Astrocyte (in vitro differentiated cells and primary cell): ENCODE data around the gene ZBP1. TPM values are rescaled to one million over a fixed set of nuclear protein-coding genes. Genes with fewer than 3 reads are reported as not detected.

Experiments
- DNase-seq: peaks from one replicate; pipeline ENCODE4 v3.0.0-alpha.2; 2010; ENCODE audit warnings: low read depth
- FAIRE-seq: peaks from 2 replicates; lab custom pipeline; 2011; peaks lifted over from hg19 to GRCh38; lab: Jason Lieb, UNC
- H2AFZ ChIP-seq: 2 replicates; pipeline ENCODE4 v1.6.0; 2012; ENCODE audit warnings: low read depth, low read length, inconsistent platforms
- H3K27ac ChIP-seq: 2 replicates; pipeline ENCODE4 v1.5.1; 2011; ENCODE audit warnings: low read depth, low read length, inconsistent platforms
- H3K27me3 ChIP-seq: 2 replicates; pipeline ENCODE4 v1.6.0; 2011; ENCODE audit warnings: low read length, inconsistent platforms; ENCODE audit not compliant: insufficient read depth
- H3K36me3 ChIP-seq: 2 replicates; pipeline ENCODE4 v1.5.1; 2011; ENCODE audit warnings: low read length, inconsistent platforms; ENCODE audit not compliant: insufficient read depth
- H3K4me1 ChIP-seq: 2 replicates; pipeline ENCODE4 v1.5.1; 2011; ENCODE audit warnings: low read length, inconsistent platforms; ENCODE audit not compliant: insufficient read depth
- H3K4me2 ChIP-seq: 2 replicates; pipeline ENCODE4 v1.6.0; 2012; ENCODE audit warnings: low read length, inconsistent platforms
- H3K4me3 ChIP-seq: 2 replicates; pipeline ENCODE4 v1.5.1; 2011; ENCODE audit warnings: low read depth, mild to moderate bottlenecking, low read length, inconsistent platforms; ENCODE audit not compliant: insufficient read depth
- H3K79me2 ChIP-seq: 2 replicates; pipeline ENCODE4 v1.6.0; 2012; ENCODE audit warnings: mild to moderate bottlenecking, low read length, inconsistent platforms; ENCODE audit not compliant: insufficient read depth
- H3K9ac ChIP-seq: 2 replicates; pipeline ENCODE4 v1.6.0; 2012; ENCODE audit warnings: mild to moderate bottlenecking, low read length, inconsistent platforms
- H3K9me3 ChIP-seq: 2 replicates; pipeline ENCODE4 v1.5.1; 2012; ENCODE audit warnings: low read depth, mild to moderate bottlenecking, low read length, inconsistent platforms; ENCODE audit not compliant: insufficient read depth
- H4K20me1 ChIP-seq: 2 replicates; pipeline ENCODE4 v1.6.0; 2012; ENCODE audit warnings: low read length, inconsistent platforms; ENCODE audit not compliant: insufficient read depth
- H3K27ac Mint-ChIP-seq: one replicate; pipeline ENCODE4 v1.8.0; 2021; ENCODE audit warnings: mild to moderate bottlenecking, mixed read lengths; ENCODE audit not compliant: unreplicated experiment
- H3K27me3 Mint-ChIP-seq: one replicate; pipeline ENCODE4 v1.8.0; 2021; ENCODE audit warnings: low read depth, mixed read lengths; ENCODE audit not compliant: unreplicated experiment
- H3K36me3 Mint-ChIP-seq: one replicate; pipeline ENCODE4 v1.8.0; 2021; ENCODE audit warnings: low read depth, mixed read lengths; ENCODE audit not compliant: unreplicated experiment
- H3K4me1 Mint-ChIP-seq: one replicate; pipeline ENCODE4 v1.8.0; 2021; ENCODE audit warnings: low read depth, mixed read lengths; ENCODE audit not compliant: unreplicated experiment
- H3K4me3 Mint-ChIP-seq: one replicate; pipeline ENCODE4 v1.8.0; 2021; ENCODE audit warnings: mild to moderate bottlenecking, moderate library complexity, mixed read lengths; ENCODE audit not compliant: unreplicated experiment
- H3K9me3 Mint-ChIP-seq: one replicate; pipeline ENCODE4 v1.8.0; 2021; ENCODE audit warnings: mild to moderate bottlenecking, mixed read lengths; ENCODE audit not compliant: unreplicated experiment
- CTCF ChIP-seq: IDR thresholded peaks from 2 replicates; pipeline ENCODE4 v1.5.1; 2011; ENCODE audit warnings: low read depth, mild to moderate bottlenecking, inconsistent platforms, low read length, moderate library complexity; ENCODE audit not compliant: insufficient read depth
- EZH2 ChIP-seq: IDR thresholded peaks from 2 replicates; pipeline ENCODE4 v1.6.1; 2012; ENCODE audit warnings: mild to moderate bottlenecking, low read length, inconsistent platforms; ENCODE audit not compliant: insufficient read depth
- total RNA-seq: library from RNA; stranded (reverse); gene quantifications from 2 replicates; pipeline ENCODE4 v1.2.1, GENCODE V29; 2021

ZBP1 gene
- total RNA-seq, 1 donor from 2014 or later = not detected

GRCh38 chr20:57560554-57561355, 59.5 kb downstream of the ZBP1 start, which contains the start of gene PCK1:
PCK1 (plus strand) TSS chr20:57561110; CDS start chr20:57561412, 302 bp downstream.
- H3K9ac ChIP-seq = no peak within 1 kb of the TSS
- H3K27ac Mint-ChIP-seq = no peak within 1 kb of the TSS
- peaks cover 78% of the 10 kb centered on the region for H3K27me3 Mint-ChIP-seq
- H3K9me3 Mint-ChIP-seq = peaks cover 13% of the 10 kb centered on the region
- no peak within 1 kb of the TSS for H3K4me3 Mint-ChIP-seq
- no peak within 1 kb of the TSS for H2AFZ ChIP-seq
- TF ChIP-seq EZH2 = no peak
- no peak for TF ChIP-seq CTCF
- H3K36me3 Mint-ChIP-seq = no peaks in the 10 kb centered on the region
- H3K27me3 ChIP-seq = peaks cover 29% of the 10 kb centered on the region
- H3K9me3 ChIP-seq = no peaks in the 10 kb centered on the region
- no peaks in the 10 kb centered on the region for H4K20me1 ChIP-seq
- H3K27ac ChIP-seq = no peak within 1 kb of the TSS
- H3K36me3 ChIP-seq = no peaks in the 10 kb centered on the region
- no peaks in the 10 kb centered on the region for H3K79me2 ChIP-seq
- DNase-seq (no peak), FAIRE-seq (no peak)
- no peaks in the 10 kb centered on the region for H3K4me1 ChIP-seq
- no peak within 1 kb of the TSS for H3K4me2 ChIP-seq
- peaks cover 5% of the 10 kb centered on the region for H3K4me1 Mint-ChIP-seq
- H3K4me3 ChIP-seq = no peak within 1 kb of the TSS

DNA sequence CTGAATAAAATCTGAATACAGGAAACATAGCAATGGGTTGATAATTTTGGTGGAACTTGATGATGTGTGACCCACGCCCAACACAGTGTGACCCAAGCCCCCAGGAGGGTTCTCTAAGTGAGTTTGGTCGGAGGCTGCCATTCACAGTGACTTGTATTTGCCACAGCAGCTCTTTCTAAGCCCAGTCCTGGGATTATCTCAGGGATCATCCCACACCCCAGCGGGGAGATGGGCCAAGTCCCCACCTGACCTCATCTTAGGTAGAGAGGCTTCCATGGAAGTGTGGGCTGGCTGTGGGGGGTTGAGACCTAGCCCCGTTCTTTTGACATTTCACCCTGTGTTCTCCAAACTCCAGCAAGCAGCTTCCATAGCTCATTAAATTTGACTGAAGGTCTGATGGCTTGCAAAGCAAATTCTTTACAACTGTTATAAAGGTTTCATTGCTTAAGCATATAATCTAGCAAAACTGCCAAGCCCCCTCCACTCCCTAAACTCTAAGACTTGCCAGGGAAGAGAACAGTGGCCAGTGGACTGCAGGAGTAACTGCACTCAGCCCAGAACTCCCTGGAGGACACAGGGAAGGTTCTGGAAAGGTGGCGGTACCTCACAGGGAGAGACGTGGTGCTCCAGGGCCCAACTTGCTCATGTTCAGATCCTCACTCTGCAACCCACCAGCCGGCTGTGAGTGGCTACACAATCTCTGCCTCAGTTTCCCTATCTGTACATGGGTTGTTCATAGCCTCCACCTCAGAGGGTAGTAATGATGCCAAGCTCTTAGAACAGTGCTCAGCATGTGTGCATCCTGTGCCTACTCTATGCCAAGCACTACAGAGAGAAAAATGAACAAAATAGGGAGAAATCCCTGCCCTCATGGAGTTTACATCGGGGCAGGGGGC, 60.3 kb downstream of the ZBP1 start:
- peaks cover 35% of the 10 kb centered on the region for H3K27me3 ChIP-seq
- Mint-ChIP-seq H3K4me1 (peaks cover 6% of the 10 kb centered on the region), H3K27me3 (peaks cover 72% of the 10 kb centered on the region), H3K36me3 (no peaks in the 10 kb centered on the region), H3K4me3 (no peak overlapping the region), H3K9me3 (peaks cover 9% of the 10 kb centered on the region), H3K27ac (no peak overlapping the region)
- H3K36me3 ChIP-seq = no peaks in the 10 kb centered on the region
- DNase-seq = no peak
- no peaks in the 10 kb centered on the region for H3K4me1 ChIP-seq
- H3K79me2 ChIP-seq = no peaks in the 10 kb centered on the region
- FAIRE-seq = no peak
- H3K27ac ChIP-seq = no peak overlapping the region
- no peak overlapping the region for H2AFZ ChIP-seq
- no peak overlapping the region for H3K4me2 ChIP-seq
- H3K4me3 ChIP-seq = no peak overlapping the region
- H4K20me1 ChIP-seq = no peaks in the 10 kb centered on the region
- no peak overlapping the region for H3K9ac ChIP-seq
- no peak for TF ChIP-seq CTCF
- H3K9me3 ChIP-seq = no peaks in the 10 kb centered on the region
